Epidermal melanocyte (primary cell): ENCODE data around the gene KRAS.

Experiments
- DNase-seq: peaks from one replicate; pipeline ENCODE4 v3.0.0; 2011; ENCODE audit warnings: low spot score; ENCODE audit not compliant: insufficient read length

Gene KRAS

DNA sequence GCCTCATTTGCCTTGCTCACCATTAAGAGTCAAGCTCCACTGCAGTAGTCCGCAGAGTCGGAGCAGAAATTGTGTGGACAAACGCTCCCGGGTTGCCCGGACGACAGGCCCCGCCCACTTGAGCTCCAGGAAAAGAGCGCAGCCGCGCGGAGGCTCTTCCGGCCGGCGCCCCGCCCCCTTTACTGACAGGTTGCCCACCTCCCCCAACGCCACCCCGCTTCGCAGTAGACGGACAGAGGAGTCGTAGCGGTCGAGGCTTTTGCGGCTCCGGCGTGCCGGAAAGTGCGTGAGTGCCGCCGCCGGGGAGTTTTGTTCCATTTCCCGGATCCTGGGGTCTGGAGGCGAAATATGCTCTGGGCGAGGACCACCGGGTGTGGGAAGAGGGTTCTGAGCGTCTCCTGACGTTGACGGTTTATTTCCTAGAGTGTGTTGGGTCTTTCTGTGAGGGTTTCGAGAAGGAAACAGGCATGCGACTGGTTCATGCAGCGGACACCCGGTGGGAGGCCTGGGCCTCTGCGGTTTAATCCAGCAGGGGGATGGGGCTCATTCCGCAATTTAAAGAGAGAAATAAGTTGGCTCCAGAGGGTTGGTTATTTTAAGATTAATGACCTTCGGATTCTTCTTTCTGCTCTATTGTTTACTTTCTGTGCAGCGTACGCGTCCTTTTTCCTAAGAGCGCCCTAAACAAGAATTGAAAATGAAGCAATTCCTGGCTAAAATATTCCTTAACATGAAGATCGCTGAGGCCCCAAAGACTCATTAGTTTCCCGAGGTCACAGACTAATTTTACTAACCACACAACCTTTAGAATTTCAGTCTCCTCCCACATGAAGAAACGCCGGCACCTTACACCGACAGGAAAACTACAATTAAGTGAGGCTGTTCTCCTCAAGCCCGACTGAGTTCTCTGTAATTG lies 55.4 kb downstream of the KRAS start, which contains the start of the genes DNAI7 and ETFRF1:
TSS of gene DNAI7 (minus strand) at position 105 of the 916 bp plus-strand sequence. CDS start at position 23, 82 bp downstream.
TSS of gene ETFRF1 (plus strand) at position 182 of the 916 bp plus-strand sequence. CDS start 8,720 bp downstream, outside the sequence.
- DNase-seq = peak; percentile 70

DNA sequence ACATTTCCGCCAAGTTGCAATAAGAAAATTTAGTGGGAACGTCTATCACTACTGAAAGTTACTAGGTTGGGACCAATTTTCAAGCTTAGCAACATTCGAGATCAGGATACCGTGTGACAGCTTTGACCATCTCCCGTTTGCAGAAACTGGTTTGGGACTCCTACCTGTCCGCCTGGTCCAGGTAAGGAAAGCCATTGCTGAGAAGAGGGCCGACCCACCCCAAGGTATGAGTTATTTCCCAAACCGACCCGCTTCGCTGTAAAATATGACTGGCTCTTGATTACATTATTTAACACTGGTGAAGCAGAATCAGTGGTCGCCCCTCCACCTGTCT lies 56.0 kb downstream of the KRAS start:
- DNase-seq = no peak

DNA sequence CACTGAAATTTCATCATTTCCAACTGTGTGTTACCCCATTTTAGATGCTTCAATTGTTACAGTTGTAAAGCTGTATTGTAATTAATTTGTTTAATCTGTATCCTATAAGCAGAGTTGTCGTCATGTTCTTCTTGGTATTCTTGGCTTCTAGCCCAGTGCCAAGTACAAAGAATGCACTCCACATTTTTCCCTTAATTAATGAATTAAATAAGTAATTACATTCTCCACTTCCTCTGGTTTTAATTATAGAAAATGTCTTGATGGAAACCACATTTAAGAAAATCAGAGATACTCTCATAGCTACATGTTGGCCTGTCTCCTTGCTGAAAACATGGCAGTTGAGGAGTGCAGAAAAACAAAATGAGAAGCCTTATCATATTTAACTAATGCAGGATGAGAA lies 56.5 kb downstream of the KRAS start:
- no peak for DNase-seq

DNA sequence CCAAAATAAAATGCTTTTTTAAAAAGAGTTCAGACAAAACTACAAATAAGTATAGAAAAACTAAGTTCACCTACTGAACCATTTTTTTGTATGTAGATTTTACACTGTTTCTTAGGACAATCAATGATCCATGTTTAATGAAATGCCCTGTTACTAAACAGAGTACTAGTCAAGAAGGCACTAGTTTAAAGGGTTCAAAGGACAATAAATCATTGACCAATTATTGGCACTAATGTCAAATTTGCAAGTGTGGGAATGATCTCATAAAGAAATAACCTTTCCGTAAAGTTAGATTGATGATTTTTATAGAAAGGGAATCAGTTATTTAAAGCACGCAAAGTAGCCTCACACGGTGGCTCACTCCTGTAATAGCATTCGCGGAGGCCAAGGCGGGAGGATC lies 59.9 kb downstream of the KRAS start:
- no peak for DNase-seq

DNA sequence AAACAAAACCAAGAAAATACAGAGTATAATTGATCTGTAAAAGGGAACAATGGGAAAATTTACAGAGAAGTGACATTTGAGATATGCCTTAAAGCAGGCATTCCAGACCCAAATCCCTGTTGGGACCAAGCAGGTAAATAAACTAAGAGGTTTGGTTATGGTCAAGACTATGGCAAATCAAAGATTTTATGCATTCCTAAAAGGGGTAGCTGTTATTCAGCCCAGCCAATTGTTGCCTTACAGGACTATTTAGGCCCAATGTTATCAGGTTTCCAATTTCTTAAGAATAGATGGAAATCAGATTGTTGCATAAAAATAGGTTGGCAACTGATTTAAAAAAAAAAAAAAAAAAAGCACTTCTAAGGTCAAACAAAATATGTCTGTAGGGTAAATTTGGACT lies 61.1 kb downstream of the KRAS start:
- DNase-seq = no peak

DNA sequence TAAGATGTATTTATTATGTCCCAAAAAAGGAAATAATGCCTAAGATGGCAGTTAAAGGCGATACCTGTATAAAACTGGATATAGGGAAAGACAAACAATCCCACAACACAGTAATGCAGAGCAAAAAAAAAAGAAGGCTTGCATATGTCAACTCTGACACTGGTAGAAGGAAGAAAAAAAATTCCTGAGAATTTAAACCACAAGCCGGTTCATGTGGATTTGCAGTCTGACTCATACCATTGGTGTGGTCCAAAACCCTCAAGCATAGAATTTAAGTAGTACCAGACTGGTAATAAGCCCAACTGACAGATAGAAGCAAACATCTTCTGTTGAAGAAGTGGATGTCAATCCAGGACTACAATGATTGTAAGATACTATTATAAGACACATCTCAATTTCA lies 62.9 kb downstream of the KRAS start:
- peak; percentile 19 for DNase-seq

DNA sequence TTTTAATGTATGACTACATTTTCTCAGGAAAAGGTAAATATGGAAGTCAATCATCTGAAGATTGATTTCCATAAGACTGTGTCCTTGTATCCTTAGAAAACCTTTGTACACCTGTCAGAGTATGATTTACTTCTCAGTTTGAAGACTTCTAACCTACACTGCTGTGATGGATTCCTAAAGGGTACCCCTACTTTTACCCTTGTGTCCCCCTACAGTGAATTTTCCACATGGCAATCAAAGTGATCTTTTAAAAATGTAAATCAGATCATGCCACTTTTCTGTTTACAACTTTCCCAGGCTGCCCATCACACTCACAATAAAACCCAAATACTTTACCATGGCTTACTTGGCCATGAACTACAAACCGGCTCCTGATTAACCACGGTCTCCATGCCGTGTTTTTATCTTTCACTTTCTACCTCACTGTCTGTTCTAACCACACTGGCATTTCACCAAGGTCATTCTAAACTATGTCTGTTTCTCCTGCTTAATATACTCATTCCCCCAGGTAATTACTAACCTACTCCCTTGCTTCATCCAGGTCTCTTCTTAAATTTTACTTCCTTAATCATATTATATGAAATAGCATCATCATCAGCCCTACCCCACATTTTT lies 63.8 kb downstream of the KRAS start:
- DNase-seq = no peak

DNA sequence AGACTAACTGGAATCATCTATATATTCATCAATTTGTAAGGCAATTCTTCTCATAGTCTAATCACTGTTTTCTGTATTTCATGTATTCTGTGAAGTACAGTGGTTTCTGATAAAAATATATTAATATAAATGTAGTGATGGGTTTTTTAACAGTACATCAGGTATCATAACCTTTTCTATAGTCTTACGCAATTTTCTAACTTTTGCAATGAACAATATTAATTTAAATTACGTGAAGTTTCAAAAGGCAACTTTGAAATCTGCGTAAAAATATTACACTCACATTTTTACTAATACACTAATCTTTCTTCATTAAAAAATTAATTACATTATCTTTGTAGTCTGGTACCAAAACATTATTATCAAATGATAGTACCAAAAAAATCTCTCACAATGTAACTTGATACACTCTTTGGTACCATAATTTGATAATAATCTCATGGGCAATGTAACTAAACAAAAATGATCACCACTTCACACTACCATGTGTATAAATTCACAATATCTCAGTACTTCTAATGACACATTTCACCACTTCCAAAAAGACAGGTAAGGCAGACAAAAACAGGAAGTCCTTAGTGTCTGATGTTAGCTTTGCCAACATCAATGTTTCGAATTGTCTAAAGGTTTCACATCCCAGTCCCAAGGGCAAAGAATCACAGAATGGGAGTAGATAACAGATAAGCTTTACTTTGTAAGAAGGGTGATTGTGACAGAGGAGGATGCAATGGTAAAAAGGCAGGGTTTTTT lies 64.5 kb downstream of the KRAS start:
- no peak for DNase-seq

DNA sequence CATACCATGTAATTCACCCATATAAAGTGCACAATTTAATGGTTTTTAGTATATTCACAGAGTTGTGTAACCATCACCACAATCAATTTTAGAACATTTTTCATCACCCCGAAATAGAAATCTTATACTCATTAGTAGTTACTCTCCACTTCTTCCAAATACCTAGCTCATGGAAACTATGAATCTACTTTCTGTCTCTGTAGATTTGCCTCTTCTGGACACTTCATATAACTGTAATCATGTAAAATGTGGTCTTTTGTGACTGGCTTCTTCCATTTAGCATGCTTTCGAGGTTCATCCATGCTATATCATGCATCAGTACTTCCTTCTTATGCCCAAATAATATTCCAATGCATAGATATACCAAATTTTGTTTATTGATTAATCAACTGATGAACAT lies 66.6 kb downstream of the KRAS start:
- DNase-seq = no peak

DNA sequence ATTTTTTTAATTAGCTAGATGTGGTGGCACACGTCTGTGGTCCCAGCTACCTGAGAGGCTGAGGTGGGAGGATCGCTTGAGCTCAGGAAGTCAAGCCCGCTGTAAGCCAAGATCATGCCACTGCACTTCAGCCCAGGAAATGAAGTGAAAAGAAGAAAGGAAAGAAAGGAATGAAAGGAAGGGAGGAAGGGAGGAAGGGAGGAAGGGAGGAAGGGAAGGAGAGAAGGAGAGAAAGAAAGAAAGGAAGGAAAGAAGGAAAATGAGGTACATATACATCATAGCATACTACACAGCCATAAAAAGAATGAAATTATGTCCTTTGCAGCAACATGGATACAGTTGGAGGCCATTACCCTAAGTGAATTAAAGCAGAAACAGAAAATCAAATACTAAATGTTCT lies 68.0 kb downstream of the KRAS start:
- no peak for DNase-seq

DNA sequence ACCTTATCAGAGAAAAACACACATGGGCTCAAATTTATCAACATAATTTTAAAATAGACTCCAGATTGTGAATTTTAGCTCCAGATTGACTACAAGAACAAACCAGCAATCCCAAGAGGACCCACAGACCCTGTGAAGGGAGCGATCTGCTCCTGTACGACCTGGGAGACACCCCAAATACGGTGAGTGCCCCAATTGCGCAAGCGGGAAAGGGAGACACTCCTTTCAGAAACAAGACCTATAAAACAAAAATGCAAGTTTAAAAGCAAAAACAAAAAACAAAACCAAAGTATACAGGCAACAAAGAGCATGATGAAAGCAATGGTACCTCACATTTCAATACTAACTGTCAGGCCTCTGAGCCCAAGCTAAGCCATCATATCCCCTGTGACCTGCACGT lies 87.9 kb downstream of the KRAS start:
- no peak for DNase-seq

DNA sequence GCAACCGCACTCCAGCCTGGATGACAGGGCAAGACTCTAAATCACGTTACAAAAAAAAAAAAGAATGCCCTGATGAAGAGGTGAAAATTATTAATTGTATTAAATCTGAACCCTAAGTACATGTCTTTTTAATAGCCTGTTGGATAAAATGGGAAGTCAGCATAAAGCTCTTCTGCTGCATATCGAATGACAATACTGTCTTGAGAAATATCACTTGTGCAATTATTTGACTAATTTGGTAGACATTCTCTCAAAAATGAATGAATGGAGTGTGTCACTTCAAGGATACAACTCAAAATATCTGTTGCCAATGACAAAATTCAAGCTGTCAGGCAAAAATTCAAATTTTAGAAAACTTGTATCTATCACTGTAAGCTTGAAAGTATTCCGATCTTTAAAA lies 94.7 kb downstream of the KRAS start:
- DNase-seq = no peak

DNA sequence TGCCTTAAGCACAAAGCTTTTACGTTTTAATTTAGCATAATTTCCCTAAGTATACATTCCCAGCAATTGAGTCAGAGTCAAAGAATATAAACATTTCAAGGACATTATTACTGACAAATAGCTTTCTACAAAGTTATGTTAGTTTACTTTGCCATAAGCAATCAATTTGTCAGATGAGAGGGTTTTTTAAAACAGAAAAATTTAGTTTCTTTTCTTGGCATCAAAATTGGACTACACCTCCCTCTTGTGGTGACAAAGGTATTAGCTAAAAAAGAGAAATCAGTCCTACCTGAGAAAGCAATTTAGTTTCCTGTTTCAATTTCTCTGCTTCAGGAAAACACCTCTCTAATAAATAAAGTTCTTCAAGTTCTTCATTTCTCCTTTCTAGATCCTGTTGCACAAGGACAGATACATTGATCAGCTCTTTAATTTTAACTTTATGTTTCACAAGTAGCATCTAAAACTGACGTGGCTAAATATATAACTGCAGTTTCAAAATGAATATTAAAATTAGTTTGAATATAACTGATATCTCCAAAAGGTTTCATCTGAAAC lies 95.6 kb downstream of the KRAS start:
- DNase-seq = peak; percentile 49
